Muscle of leg (tissue), 11 donors: ENCODE data around the gene MMP15. TPM values are rescaled to one million over a fixed set of nuclear protein-coding genes. Genes with fewer than 3 reads are reported as not detected.
"Not testable (repeated sequence)": the region's sequence is repeated elsewhere in the genome, so short reads cannot be mapped to it uniquely, and the experiment has no call there.

Experiments used
- DNase-seq: peaks from one replicate; pipeline ENCODE4 v3.0.0; 2013
- H3K27ac ChIP-seq: one replicate; pipeline ENCODE4 v1.5.1; 2013; ENCODE audit warnings: mild to moderate bottlenecking, low read length, control low read depth
- H3K27me3 ChIP-seq: one replicate; pipeline ENCODE4 v1.6.1; 2013; ENCODE audit warnings: low read length; ENCODE audit not compliant: control insufficient read depth, insufficient read depth
- H3K36me3 ChIP-seq: one replicate; pipeline ENCODE4 v1.6.1; 2013; ENCODE audit warnings: low read length; ENCODE audit not compliant: control insufficient read depth, insufficient read depth
- H3K4me1 ChIP-seq: one replicate; pipeline ENCODE4 v1.6.1; 2013; ENCODE audit warnings: low read length; ENCODE audit not compliant: control insufficient read depth, insufficient read depth
- H3K4me3 ChIP-seq: one replicate; pipeline ENCODE4 v1.5.1; 2013; ENCODE audit warnings: low read length, control low read depth
- H3K9me3 ChIP-seq: replicated peaks from 2 replicates; pipeline ENCODE4 v1.6.1; 2013; ENCODE audit warnings: low read depth, low read length; ENCODE audit not compliant: control insufficient read depth
- WGBS: methylation state at CpG from one replicate; pipeline ENCODE4 v1.1.5; 2013; ENCODE audit warnings: missing lambda C conversion rate; ENCODE audit not compliant: insufficient coverage; 5-methylcytosine and 5-hydroxymethylcytosine counted together
- polyA plus RNA-seq, 8 donors: library from polyadenylated mRNA; unstranded; fragments of 120-200 nt; gene quantifications; one replicate each; pipeline versions ENCODE4 v1.2.1 to v1.2.3, GENCODE V29; 2013; ENCODE audit warnings: inconsistent platforms in 1 of 8, low replicate concordance in 1 of 8; ENCODE audit not compliant: insufficient read length in 8 of 8, insufficient read depth in 1 of 8
- total RNA-seq: library from RNA; stranded (reverse); fragments of 120-200 nt; gene quantifications from one replicate; pipeline ENCODE4 v1.2.4, GENCODE V29; 2013

MMP15 gene
- total and polyA plus RNA-seq, 9 donors: 15.0 to 37.1 (median 31.2) TPM

- WGBS: 70% methylated on average over 16 of the region's 19 CpGs
- H3K9me3 ChIP-seq: peaks cover 2% of the 10 kb centered on the region
Measured at GRCh38 chr16:58086381-58087208, 61.0 kb downstream of the MMP15 start.

DNA sequence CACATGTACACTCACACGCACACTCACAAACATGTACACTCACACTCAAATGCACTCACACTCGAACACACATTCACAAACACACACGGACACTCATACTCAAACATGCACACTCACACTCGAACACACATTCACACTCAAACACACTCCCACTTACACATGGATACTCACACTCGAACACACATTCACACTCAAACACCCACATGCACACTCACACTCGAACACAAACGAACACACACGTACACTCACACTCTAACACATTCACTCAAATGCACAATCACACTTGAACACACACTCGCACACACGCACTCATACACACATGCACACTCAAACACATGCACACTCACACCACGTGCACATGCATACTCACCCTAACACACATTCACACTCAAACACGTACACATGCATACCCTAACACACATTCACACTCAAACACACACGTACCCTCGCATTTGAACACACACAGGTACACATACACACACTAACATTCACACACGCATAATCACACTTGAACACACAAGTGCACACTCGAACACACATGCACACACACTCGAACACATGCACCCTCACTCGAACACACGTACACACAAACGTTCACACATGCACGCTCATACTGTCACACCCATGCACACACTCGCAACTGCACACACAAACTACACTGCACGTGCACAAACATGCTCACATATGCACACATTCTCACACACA, 61.8 kb downstream of the MMP15 start:
- H3K27me3 ChIP-seq: no peaks in the 10 kb centered on the region
- H3K9me3 ChIP-seq: peaks cover 2% of the 10 kb centered on the region
- H3K27ac ChIP-seq: no peak overlapping the region
- H3K36me3 ChIP-seq: no peaks in the 10 kb centered on the region
- peaks cover 8% of the 10 kb centered on the region for H3K4me1 ChIP-seq
- no peak for DNase-seq
- WGBS: 86% methylated on average over 23 of the region's 23 CpGs
- no peak overlapping the region for H3K4me3 ChIP-seq

More at GRCh38 chr16:58086381-58087208, 61.0 kb downstream of the MMP15 start:
- Histone ChIP-seq H3K4me1 (peaks cover 10% of the 10 kb centered on the region), H3K4me3 (no peak overlapping the region), H3K36me3 (no peaks in the 10 kb centered on the region), H3K27me3 (no peaks in the 10 kb centered on the region), H3K27ac (no peak overlapping the region)
- DNase-seq: no peak

GRCh38 chr16:58088091-58088490, 62.5 kb downstream of the MMP15 start:
- no peaks in the 10 kb centered on the region for H3K27me3 ChIP-seq
- no peak overlapping the region for H3K4me3 ChIP-seq
- peak; percentile 54 for DNase-seq
- no CpG with 5 or more reads among the region's 9 CpGs for WGBS
- H3K9me3 ChIP-seq: peaks cover 2% of the 10 kb centered on the region
- no peaks in the 10 kb centered on the region for H3K36me3 ChIP-seq
- peaks cover 8% of the 10 kb centered on the region for H3K4me1 ChIP-seq
- peak overlapping the region; percentile 62 for H3K27ac ChIP-seq

DNA sequence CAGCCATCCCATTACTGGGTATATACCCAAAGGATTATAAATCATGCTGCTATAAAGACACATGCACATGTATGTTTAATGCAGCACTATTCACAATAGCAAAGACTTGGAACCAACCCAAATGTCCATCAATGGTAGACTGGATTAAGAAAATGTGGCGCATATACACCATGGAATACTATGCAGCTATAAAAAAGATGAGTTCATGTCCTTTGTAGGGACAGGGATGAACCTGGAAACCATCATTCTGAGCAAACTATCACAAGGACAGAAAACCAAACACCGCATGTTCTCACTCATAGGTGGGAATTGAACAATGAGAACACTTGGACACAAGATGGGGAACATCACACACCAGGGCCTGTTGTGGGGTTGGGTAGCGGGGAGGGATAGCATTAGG, 64.8 kb downstream of the MMP15 start:
- DNase-seq, H3K27me3 ChIP-seq, H3K27ac ChIP-seq, H3K36me3 ChIP-seq, H3K4me3 ChIP-seq, H3K4me1 ChIP-seq, H3K9me3 ChIP-seq: not testable (repeated sequence)
- no CpG with 5 or more reads among the region's 3 CpGs for WGBS

- H3K4me1 ChIP-seq: peaks cover 25% of the 10 kb centered on the region
- H3K27me3 ChIP-seq: no peaks in the 10 kb centered on the region
- H3K36me3 ChIP-seq: no peaks in the 10 kb centered on the region
- no peak for DNase-seq
- no peak overlapping the region for H3K27ac ChIP-seq
- no peak overlapping the region for H3K4me3 ChIP-seq
- 45% methylated on average over 2 of the region's 5 CpGs for WGBS
- peaks cover 2% of the 10 kb centered on the region for H3K9me3 ChIP-seq
Measured at GRCh38 chr16:58094026-58094425, 68.5 kb downstream of the MMP15 start.

GRCh38 chr16:58094791-58095574, 69.4 kb downstream of the MMP15 start:
- Histone ChIP-seq H3K36me3 (no peaks in the 10 kb centered on the region), H3K9me3 (no peaks in the 10 kb centered on the region), H3K27ac (no peak overlapping the region), H3K4me1 (peaks cover 35% of the 10 kb centered on the region), H3K27me3 (no peaks in the 10 kb centered on the region), H3K4me3 (no peak overlapping the region)
- WGBS: 64% methylated on average over 7 of the region's 15 CpGs
- no peak for DNase-seq

GRCh38 chr16:58095575-58095960, 70.0 kb downstream of the MMP15 start:
- WGBS: 91% methylated on average over 2 of the region's 6 CpGs
- H3K4me1 ChIP-seq: peaks cover 40% of the 10 kb centered on the region
- H3K36me3 ChIP-seq, H3K9me3 ChIP-seq, H3K27ac ChIP-seq, H3K4me3 ChIP-seq, DNase-seq, H3K27me3 ChIP-seq: not testable (repeated sequence)

DNA sequence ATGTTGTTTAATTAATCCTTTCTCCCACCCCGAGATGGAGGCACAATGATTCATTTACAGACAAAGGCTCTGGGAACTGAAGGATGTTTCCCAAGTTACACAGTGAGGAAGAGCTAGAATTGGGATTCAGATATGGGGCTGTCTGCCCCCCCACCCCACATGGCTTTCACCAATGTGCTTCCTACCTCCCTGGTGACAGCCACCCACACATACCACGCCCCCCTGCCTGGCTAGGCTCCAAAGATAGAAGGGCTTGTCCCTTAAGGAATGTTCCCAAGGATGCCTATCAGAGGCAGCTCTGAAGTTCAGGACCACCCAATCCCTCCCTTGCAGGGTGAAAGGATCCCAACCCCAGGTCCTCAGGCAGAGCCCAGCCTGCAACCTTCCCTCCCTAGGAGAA, 70.7 kb downstream of the MMP15 start:
- Histone ChIP-seq H3K4me3 (no peak overlapping the region), H3K27me3 (no peaks in the 10 kb centered on the region), H3K9me3 (no peaks in the 10 kb centered on the region), H3K27ac (no peak overlapping the region), H3K36me3 (no peaks in the 10 kb centered on the region), H3K4me1 (peaks cover 43% of the 10 kb centered on the region)
- no peak for DNase-seq
- WGBS: no CpG with 5 or more reads among the region's 2 CpGs
